ENCODE results near the gene ATP5PD.

The ATP5PD gene

DNA sequence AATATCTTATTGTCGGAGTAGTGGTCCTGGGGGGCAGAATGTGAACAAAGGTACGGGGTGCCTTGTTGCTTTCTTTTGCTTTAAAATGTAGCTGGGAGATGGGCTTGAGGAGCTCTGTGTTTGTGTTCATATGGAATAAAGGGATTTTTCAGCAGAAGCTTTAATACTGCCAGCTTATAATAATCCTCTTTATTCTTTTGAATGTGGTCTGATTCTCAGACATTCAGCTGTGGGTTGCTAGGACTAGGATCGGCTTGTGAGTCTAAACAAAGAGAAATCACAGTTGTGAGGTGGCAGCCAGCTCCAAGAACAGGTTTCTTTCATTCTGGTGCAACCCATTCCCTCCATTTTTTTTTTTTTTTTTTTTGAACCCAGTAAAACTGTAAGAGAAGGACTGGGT lies 27.1 kb downstream of the ATP5PD start:
- no peak overlapping the region for H3K4me2 ChIP-seq (ENCODE audit: low read length)
- H3K36me3 ChIP-seq (replicated peaks; ENCODE audit: low read depth, low read length) = peaks cover 35% of the 10 kb centered on the region
- H3K4me3 ChIP-seq (ENCODE audit: low read length) = no peak overlapping the region
- H3K27ac ChIP-seq (ENCODE audit: low read length) = no peak overlapping the region
- H3K4me1 ChIP-seq (ENCODE audit: low read length) = no peaks in the 10 kb centered on the region
- no peaks in the 10 kb centered on the region for H3K27me3 ChIP-seq (ENCODE audit: low read depth, low read length)
- H3K79me2 ChIP-seq (ENCODE audit: low read length) = peaks cover 12% of the 10 kb centered on the region
- no peaks in the 10 kb centered on the region for H4K20me1 ChIP-seq (ENCODE audit: insufficient read depth, low read length)
- H3K9me3 ChIP-seq (ENCODE audit: insufficient read depth, low read length) = no peaks in the 10 kb centered on the region
- no peak overlapping the region for H2AFZ ChIP-seq (ENCODE audit: low read depth, low read length)
- no peak overlapping the region for H3K9ac ChIP-seq (ENCODE audit: low read length)
- TF ChIP-seq EZH2phosphoT487 (IDR thresholded peaks at IDR 0.05; ENCODE audit: low read depth) = no peak
- TF ChIP-seq, protein P1, sequence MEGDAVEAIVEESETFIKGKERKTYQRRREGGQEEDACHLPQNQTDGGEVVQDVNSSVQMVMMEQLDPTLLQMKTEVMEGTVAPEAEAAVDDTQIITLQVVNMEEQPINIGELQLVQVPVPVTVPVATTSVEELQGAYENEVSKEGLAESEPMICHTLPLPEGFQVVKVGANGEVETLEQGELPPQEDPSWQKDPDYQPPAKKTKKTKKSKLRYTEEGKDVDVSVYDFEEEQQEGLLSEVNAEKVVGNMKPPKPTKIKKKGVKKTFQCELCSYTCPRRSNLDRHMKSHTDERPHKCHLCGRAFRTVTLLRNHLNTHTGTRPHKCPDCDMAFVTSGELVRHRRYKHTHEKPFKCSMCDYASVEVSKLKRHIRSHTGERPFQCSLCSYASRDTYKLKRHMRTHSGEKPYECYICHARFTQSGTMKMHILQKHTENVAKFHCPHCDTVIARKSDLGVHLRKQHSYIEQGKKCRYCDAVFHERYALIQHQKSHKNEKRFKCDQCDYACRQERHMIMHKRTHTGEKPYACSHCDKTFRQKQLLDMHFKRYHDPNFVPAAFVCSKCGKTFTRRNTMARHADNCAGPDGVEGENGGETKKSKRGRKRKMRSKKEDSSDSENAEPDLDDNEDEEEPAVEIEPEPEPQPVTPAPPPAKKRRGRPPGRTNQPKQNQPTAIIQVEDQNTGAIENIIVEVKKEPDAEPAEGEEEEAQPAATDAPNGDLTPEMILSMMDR (IDR thresholded peaks at IDR 0.05; ENCODE audit: low read depth, low read length) = no peak

DNA sequence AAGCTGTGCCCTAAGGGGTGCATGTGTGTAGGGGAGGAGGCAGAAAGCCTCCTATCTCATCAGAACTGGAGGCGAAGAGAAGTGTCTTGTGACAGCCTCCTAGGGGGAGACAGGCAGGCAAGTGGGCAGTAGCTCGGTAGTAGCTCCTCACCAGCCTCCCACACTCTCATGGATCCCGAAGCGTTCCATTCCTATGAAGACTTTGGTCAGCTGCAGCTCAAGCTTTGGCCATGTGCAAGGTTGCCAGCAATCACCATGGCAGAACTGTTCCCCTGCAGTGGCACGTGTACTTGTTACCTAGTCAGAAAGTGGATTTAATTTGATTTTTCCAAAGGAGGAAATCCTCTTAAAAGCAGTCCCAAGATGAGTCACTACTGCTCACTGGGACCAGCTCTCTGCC lies 27.6 kb downstream of the ATP5PD start:
- no peaks in the 10 kb centered on the region for H3K27me3 ChIP-seq (ENCODE audit: low read depth, low read length)
- TF ChIP-seq, protein P1 (IDR thresholded peaks at IDR 0.05; ENCODE audit: low read depth, low read length) = no peak
- TF ChIP-seq EZH2phosphoT487 (IDR thresholded peaks at IDR 0.05; ENCODE audit: low read depth) = no peak
- H4K20me1 ChIP-seq (ENCODE audit: insufficient read depth, low read length) = no peaks in the 10 kb centered on the region
- H3K4me3 ChIP-seq (ENCODE audit: low read length) = no peak overlapping the region
- H3K9ac ChIP-seq (ENCODE audit: low read length) = no peak overlapping the region
- H2AFZ ChIP-seq (ENCODE audit: low read depth, low read length) = no peak overlapping the region
- peaks cover 33% of the 10 kb centered on the region for H3K36me3 ChIP-seq (replicated peaks; ENCODE audit: low read depth, low read length)
- no peak overlapping the region for H3K27ac ChIP-seq (ENCODE audit: low read length)
- no peak overlapping the region for H3K4me2 ChIP-seq (ENCODE audit: low read length)
- no peaks in the 10 kb centered on the region for H3K9me3 ChIP-seq (ENCODE audit: insufficient read depth, low read length)
- peaks cover 17% of the 10 kb centered on the region for H3K79me2 ChIP-seq (ENCODE audit: low read length)
- no peaks in the 10 kb centered on the region for H3K4me1 ChIP-seq (ENCODE audit: low read length)

DNA sequence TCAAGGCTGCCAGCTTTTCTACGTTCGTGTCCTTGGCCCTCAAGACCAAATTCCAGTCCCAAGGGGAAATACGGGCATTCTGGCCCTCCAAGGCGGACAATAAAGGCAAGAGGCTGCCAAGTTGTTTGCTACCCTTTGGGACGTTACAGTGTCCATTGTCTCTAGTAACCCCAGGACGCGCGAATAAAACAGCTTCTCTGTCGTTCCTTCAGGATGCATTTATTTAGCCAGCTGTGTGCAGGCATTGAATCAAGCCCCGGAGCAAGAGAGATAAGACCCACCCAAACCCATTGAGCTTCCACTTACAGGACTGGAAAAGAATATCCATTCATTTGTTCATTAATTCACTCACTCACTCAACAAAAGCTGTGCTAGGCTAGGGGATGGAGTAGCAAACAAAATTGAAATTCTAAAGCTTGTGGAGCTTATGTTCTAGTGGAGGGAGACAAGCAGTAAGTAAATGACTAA lies 33.6 kb downstream of the ATP5PD start:
- H3K79me2 ChIP-seq (ENCODE audit: low read length) = peaks cover 31% of the 10 kb centered on the region
- peak overlapping the region; percentile 23 for H3K27ac ChIP-seq (ENCODE audit: low read length)
- H3K4me3 ChIP-seq (ENCODE audit: low read length) = peak overlapping the region; percentile 94
- H2AFZ ChIP-seq (ENCODE audit: low read depth, low read length) = no peak overlapping the region
- TF ChIP-seq, protein P1 (IDR thresholded peaks at IDR 0.05; ENCODE audit: low read depth, low read length) = no peak
- TF ChIP-seq EZH2phosphoT487 (IDR thresholded peaks at IDR 0.05; ENCODE audit: low read depth) = no peak
- H3K27me3 ChIP-seq (ENCODE audit: low read depth, low read length) = no peaks in the 10 kb centered on the region
- H3K9me3 ChIP-seq (ENCODE audit: insufficient read depth, low read length) = no peaks in the 10 kb centered on the region
- H3K4me1 ChIP-seq (ENCODE audit: low read length) = peaks cover 14% of the 10 kb centered on the region
- H3K36me3 ChIP-seq (replicated peaks; ENCODE audit: low read depth, low read length) = peaks cover 9% of the 10 kb centered on the region
- no peaks in the 10 kb centered on the region for H4K20me1 ChIP-seq (ENCODE audit: insufficient read depth, low read length)
- H3K9ac ChIP-seq (ENCODE audit: low read length) = peak overlapping the region; percentile 81
- H3K4me2 ChIP-seq (ENCODE audit: low read length) = peak overlapping the region; percentile 97

DNA sequence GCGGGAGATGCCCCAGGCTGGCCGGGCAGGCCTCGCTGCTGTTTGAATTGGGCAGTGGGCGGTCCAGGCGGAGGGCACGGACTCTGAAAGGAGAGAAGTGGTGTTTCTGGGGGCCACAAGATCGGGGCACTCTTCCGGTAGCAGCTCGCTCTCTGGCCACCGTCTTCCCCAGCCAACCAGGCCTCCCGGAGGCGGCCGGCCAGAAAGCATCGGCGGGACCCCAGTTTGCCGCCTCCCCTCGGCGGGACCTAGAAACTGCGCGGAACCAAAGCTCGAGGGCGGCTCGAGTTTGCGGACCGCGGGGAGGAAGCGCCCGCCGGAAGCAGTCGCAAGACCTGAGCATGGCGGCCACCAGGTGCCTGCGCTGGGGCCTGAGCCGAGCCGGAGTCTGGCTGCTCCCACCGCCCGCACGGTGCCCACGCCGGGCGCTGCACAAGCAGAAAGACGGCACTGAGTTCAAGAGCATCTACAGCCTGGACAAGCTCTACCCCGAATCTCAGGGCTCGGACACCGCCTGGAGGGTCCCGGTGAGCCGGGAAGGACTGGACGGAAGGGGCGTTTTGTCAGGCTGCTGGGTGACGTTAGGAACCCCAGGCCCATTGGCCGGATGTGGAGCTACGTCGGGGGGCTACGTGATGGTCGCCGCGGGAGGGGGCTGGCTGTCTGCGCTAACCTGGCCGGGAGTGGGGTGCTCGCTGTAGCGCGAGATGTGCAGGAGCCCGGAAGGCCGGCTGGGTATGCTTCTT lies 34.2 kb downstream of the ATP5PD start, which contains the start of gene MRPL58:
Gene MRPL58, plus strand, starts transcription at position 325 of the 746 bp plus-strand sequence. Its CDS starts 17 bp downstream, at position 342.
- H3K27me3 ChIP-seq (ENCODE audit: low read depth, low read length) = no peaks in the 10 kb centered on the region
- peak within 1 kb of the TSS; percentile 28 for H3K27ac ChIP-seq (ENCODE audit: low read length)
- H3K9me3 ChIP-seq (ENCODE audit: insufficient read depth, low read length) = no peaks in the 10 kb centered on the region
- peaks cover 14% of the 10 kb centered on the region for H3K4me1 ChIP-seq (ENCODE audit: low read length)
- H3K4me2 ChIP-seq (ENCODE audit: low read length) = peak within 1 kb of the TSS; percentile 97
- H3K36me3 ChIP-seq (replicated peaks; ENCODE audit: low read depth, low read length) = peaks cover 5% of the 10 kb centered on the region
- H3K4me3 ChIP-seq (ENCODE audit: low read length) = peak within 1 kb of the TSS; percentile 94
- no peak for TF ChIP-seq EZH2phosphoT487 (IDR thresholded peaks at IDR 0.05; ENCODE audit: low read depth)
- TF ChIP-seq, protein P1 (IDR thresholded peaks at IDR 0.05; ENCODE audit: low read depth, low read length) = peak; percentile 29; the same call in 1 of the 2 replicates
- no peaks in the 10 kb centered on the region for H4K20me1 ChIP-seq (ENCODE audit: insufficient read depth, low read length)
- peaks cover 31% of the 10 kb centered on the region for H3K79me2 ChIP-seq (ENCODE audit: low read length)
- H3K9ac ChIP-seq (ENCODE audit: low read length) = peak within 1 kb of the TSS; percentile 81
- peak within 1 kb of the TSS; percentile 94 for H2AFZ ChIP-seq (ENCODE audit: low read depth, low read length)

Measured in OCI-LY3 (cell line).